WI38 (cell line): Measurements from ENCODE around the gene SMAP1.

ENCODE experiments used
- H3K4me3 ChIP-seq: 2 replicates; pipeline ENCODE4 v1.5.1; 2011; ENCODE audit warnings: low read depth, mild to moderate bottlenecking, control low read depth, low read length
- CTCF ChIP-seq: IDR thresholded peaks from 2 replicates; pipeline ENCODE4 v1.5.1; 2012; ENCODE audit warnings: low read depth, mild to moderate bottlenecking, control low read depth, low read length

The SMAP1 gene

GRCh38 chr6:70636596-70636995, 31.1 kb upstream of the SMAP1 start:
- no peak overlapping the region for H3K4me3 ChIP-seq
- TF ChIP-seq CTCF: no peak

GRCh38 chr6:70638468-70638867, 29.2 kb upstream of the SMAP1 start:
- no peak for TF ChIP-seq CTCF
- no peak overlapping the region for H3K4me3 ChIP-seq

DNA sequence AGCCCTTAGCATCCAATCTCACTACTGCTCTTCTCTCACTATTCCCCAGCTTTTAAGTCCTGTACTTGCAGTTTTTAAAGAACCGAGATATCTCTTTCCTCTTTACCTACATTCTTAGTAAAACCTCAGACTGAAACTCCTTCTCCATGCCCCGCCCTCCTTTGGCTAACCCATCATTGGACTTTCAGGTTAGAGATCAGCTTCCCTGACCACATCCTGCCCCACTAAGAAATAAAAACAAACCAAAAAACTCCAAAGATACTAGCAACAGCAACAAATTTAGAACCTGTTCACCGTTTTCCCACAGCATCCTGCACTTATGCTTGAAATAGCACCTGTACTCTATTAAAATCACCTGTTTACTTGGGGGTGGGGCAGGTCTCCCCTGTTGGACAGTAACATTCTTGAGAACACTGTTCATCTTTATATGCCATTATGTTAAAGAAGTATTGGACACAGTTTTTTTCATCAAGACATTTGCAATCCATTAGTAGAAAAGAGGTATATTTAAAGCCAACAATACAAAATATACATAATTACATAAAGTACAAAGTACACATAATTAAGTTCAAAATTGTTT, 16.3 kb upstream of the SMAP1 start:
- TF ChIP-seq CTCF: no peak
- H3K4me3 ChIP-seq: no peak overlapping the region

DNA sequence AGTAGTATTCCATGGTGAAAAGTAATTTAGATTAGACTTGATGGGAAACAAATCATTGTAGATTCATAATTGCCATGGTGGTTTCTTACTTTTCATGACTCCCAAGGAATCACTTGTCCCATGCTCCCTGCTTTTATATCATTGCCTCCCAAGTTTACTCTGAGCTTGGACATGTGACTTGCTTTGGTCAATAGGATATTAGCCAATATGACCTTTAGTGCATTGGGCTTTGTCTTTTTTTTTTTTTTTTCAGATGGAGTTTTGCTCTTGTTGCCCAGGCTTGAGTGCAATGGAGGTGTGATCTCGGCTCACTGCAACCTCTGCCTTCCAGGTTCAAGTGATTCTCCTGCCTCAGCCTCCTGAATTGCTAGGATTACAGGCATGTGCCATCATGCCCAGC, 15.5 kb upstream of the SMAP1 start:
- no peak overlapping the region for H3K4me3 ChIP-seq
- no peak for TF ChIP-seq CTCF

DNA sequence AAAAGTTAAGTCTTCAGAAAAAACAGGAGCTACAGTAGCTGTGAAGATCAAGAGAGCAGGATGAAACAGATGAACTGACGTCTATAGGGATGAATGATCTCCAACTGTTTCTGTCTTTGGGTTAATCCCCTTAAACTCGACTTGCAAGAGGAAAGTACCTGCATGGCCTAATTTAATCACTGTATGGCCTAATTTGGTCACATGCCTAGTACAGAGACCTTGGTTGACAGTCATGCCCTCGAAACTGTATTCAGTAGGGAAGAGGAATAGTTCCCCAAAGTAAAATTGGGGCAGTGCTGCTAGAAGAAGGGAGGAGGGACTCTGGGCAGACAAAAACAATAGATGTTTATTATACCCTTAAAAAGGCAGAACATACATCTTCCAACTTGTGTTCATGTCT, 10.0 kb upstream of the SMAP1 start:
- no peak for TF ChIP-seq CTCF

DNA sequence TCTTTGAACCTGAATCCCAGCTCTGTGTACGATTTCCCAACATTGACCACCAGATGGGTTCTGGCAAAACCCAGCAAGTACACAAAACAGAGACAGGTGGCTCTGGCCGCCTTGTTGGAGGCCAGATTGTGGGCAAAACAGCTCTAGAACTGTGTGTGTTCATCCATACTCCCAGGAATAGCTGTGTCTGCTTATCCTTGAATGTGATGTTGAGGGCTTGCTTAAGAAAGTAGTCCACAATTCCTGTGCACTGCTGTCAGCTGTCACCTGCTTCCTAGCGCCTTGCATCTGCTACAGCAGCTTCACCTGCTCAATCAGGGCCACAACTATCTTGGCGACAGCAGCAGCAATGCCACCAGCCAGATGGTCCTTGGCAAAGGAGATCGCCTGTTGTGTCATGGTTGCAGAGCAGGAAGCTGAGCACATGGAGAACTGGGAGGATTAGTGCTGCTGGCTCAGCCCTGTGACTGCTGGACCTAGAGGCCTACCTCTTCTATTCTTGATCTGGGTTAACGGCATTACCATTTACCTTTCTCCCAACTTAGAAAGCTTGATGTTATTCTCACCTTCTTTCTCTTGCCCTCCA, 3.7 kb upstream of the SMAP1 start:
- H3K4me3 ChIP-seq: no peak overlapping the region
- no peak for TF ChIP-seq CTCF

More for the DNA sequence above, 10.0 kb upstream of the SMAP1 start:
- no peak overlapping the region for H3K4me3 ChIP-seq

DNA sequence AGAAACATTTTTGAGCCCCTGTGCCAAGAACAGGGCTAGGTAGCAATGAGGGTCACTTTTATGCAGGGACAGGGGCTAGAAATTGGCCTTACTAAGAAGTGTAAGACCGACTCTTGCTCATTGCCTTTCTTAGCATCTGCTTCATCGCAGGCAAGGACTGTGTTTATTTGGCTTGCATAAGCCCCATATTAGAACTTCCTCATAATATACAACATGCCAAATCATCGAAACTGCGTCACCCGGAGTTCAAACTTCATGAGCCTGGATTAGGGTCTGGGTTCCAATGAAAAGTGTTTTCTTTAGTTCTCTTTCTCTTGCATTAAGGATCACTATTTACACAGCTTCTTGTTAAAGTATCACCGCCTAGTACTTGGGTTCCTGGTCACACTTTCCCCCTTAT, 977 bp upstream of the SMAP1 start:
- TF ChIP-seq CTCF: no peak
- H3K4me3 ChIP-seq: no peak overlapping the region
